Measurements from ENCODE around the gene KRT72. TPM values are rescaled to one million over a fixed set of nuclear protein-coding genes. Genes with fewer than 3 reads are reported as not detected.

Gene KRT72
- total and polyA plus RNA-seq, 2 donors (not counting 3 experiments of a cell fraction or from before 2014, with no cell fraction given): not detected

GRCh38 chr12:52573306-52573705, 28.0 kb downstream of the KRT72 start:
- no peak overlapping the region for H2AFZ ChIP-seq (ENCODE audit: low read depth, low read length)
- dilution Hi-C loops (cut with MboI; ENCODE audit: extremely low pct_ligation_motif_present, low sequenced_read_pairs) (no loop called here), intact Hi-C loops (cut with micrococcal nuclease) (no loop called here)
- H3K4me3 ChIP-seq (replicated peaks in 1 of 3; ENCODE audit: insufficient read depth in 1 of 3, low read depth in 1 of 3, low read length in 3 of 3): no peak overlapping the region
- BruUV-seq (replicated peaks): no TSS peak
- H3K79me2 ChIP-seq (ENCODE audit: control insufficient read depth, insufficient read depth, low read length): no peaks in the 10 kb centered on the region
- FAIRE-seq (no peak), DNase-seq (ENCODE audit: low read depth, low spot score) (no peak)
- ChIA-PET POLR2A (no interaction called here), CTCF (interaction anchor here (1.7 kb wide), 1 partner anchor 297 kb away, joined by 6 read pairs; no protein-coding TSS in a partner anchor)
- TF ChIP-seq, protein P1, sequence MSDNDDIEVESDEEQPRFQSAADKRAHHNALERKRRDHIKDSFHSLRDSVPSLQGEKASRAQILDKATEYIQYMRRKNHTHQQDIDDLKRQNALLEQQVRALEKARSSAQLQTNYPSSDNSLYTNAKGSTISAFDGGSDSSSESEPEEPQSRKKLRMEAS (IDR thresholded peaks at IDR 0.05; ENCODE audit: insufficient read depth, insufficient read length): no peak
- TF ChIP-seq GATA2 (IDR thresholded peaks at IDR 0.05; ENCODE audit: insufficient read depth, insufficient read length, low read depth, low read length) (no peak), POLR2A (IDR thresholded peaks at IDR 0.05; ENCODE audit: low read depth, low read length) (no peak), FOS (IDR thresholded peaks at IDR 0.05; ENCODE audit: borderline replicate concordance, insufficient read depth, low read length) (no peak), MYC (IDR thresholded peaks at IDR 0.05; ENCODE audit: low read depth, low read length) (no peak)
- H3K9me1 ChIP-seq (replicated peaks; ENCODE audit: control insufficient read depth, extremely low read depth, insufficient read depth, low read length): no peaks in the 10 kb centered on the region
- no peaks in the 10 kb centered on the region for H3K27me3 ChIP-seq (ENCODE audit: control insufficient read depth in 2 of 2, insufficient read depth in 2 of 2, low read length in 2 of 2)
- H3K9ac ChIP-seq (replicated peaks; ENCODE audit: extremely low read depth, insufficient read depth, low read length): no peak overlapping the region
- no peaks in the 10 kb centered on the region for H3K4me1 ChIP-seq (ENCODE audit: control insufficient read depth, extremely low read depth, insufficient read depth, low read length)
- H3K9me3 ChIP-seq (replicated peaks; ENCODE audit: control insufficient read depth, insufficient read depth, low read length): no peaks in the 10 kb centered on the region
- no peak overlapping the region for H3K27ac ChIP-seq (ENCODE audit: insufficient read depth, low read depth, low read length)
- H3K36me3 ChIP-seq (ENCODE audit: control insufficient read depth in 2 of 2, extremely low read depth in 1 of 2, insufficient read depth in 2 of 2, low read length in 2 of 2): no peaks in the 10 kb centered on the region
- no peak overlapping the region for H3K4me2 ChIP-seq (ENCODE audit: insufficient read depth, low read length)
- no peaks in the 10 kb centered on the region for H4K20me1 ChIP-seq (replicated peaks; ENCODE audit: control insufficient read depth, extremely low read depth, insufficient read depth, low read length)

- Histone ChIP-seq H3K27ac (ENCODE audit: insufficient read depth, low read depth, low read length) (no peak overlapping the region), H3K79me2 (ENCODE audit: control insufficient read depth, insufficient read depth, low read length) (no peaks in the 10 kb centered on the region), H3K4me2 (ENCODE audit: insufficient read depth, low read length) (no peak overlapping the region), H3K36me3 (ENCODE audit: control insufficient read depth in 2 of 2, extremely low read depth in 1 of 2, insufficient read depth in 2 of 2, low read length in 2 of 2) (no peaks in the 10 kb centered on the region), H3K9me1 (replicated peaks; ENCODE audit: control insufficient read depth, extremely low read depth, insufficient read depth, low read length) (no peaks in the 10 kb centered on the region), H2AFZ (ENCODE audit: low read depth, low read length) (no peak overlapping the region), H3K9ac (replicated peaks; ENCODE audit: extremely low read depth, insufficient read depth, low read length) (no peak overlapping the region), H3K4me3 (replicated peaks in 1 of 3; ENCODE audit: insufficient read depth in 1 of 3, low read depth in 1 of 3, low read length in 3 of 3) (no peak overlapping the region), H3K4me1 (ENCODE audit: control insufficient read depth, extremely low read depth, insufficient read depth, low read length) (no peaks in the 10 kb centered on the region), H4K20me1 (replicated peaks; ENCODE audit: control insufficient read depth, extremely low read depth, insufficient read depth, low read length) (no peaks in the 10 kb centered on the region), H3K27me3 (ENCODE audit: control insufficient read depth in 2 of 2, insufficient read depth in 2 of 2, low read length in 2 of 2) (peaks cover 0 to 3% of the 10 kb centered on the region in 2 experiments), H3K9me3 (replicated peaks; ENCODE audit: control insufficient read depth, insufficient read depth, low read length) (no peaks in the 10 kb centered on the region)
- DNase-seq (ENCODE audit: low read depth, low spot score) (no peak), FAIRE-seq (no peak)
- ChIA-PET CTCF (interaction anchor here (1.7 kb wide), 1 partner anchor 11 kb away, joined by 4 read pairs; no protein-coding TSS in a partner anchor), POLR2A (no interaction called here)
- intact Hi-C loops (cut with micrococcal nuclease) (no loop called here), dilution Hi-C loops (cut with MboI; ENCODE audit: extremely low pct_ligation_motif_present, low sequenced_read_pairs) (no loop called here)
- BruUV-seq (replicated peaks): no TSS peak
- TF ChIP-seq POLR2A (IDR thresholded peaks at IDR 0.05; ENCODE audit: low read depth, low read length) (no peak), FOS (IDR thresholded peaks at IDR 0.05; ENCODE audit: borderline replicate concordance, insufficient read depth, low read length) (no peak), JUN (IDR thresholded peaks at IDR 0.05; ENCODE audit: borderline replicate concordance, insufficient read depth, insufficient read length, low read depth) (no peak), GATA2 (IDR thresholded peaks at IDR 0.05; ENCODE audit: insufficient read depth, insufficient read length, low read depth, low read length) (no peak), EZH2 (IDR thresholded peaks at IDR 0.05; ENCODE audit: borderline replicate concordance, low read depth, low read length, severe bottlenecking) (no peak), MYC (IDR thresholded peaks at IDR 0.05; ENCODE audit: low read depth, low read length) (no peak), CTCF (IDR thresholded peaks at IDR 0.05; ENCODE audit: extremely low read depth in 1 of 2, insufficient read depth in 1 of 2, low read depth in 1 of 2, low read length in 2 of 2) (no peak), POLR2AphosphoS5 (IDR thresholded peaks at IDR 0.05; ENCODE audit: insufficient read depth, low read depth, low read length) (no peak)
- TF ChIP-seq, protein P1 (IDR thresholded peaks at IDR 0.05; ENCODE audit: insufficient read depth, insufficient read length): no peak
These were observed 30.8 kb downstream of the KRT72 start for GRCh38 chr12:52570511-52570910.
